HCT116 (cell line): ENCODE measurements around the gene MCF2L. TPM values are rescaled to one million over a fixed set of nuclear protein-coding genes. Genes with fewer than 3 reads are reported as not detected.

Source experiments
- ATAC-seq: fragments of 200-7000 bp; cut with Tn5 transposase; 2 replicates; pipeline ENCODE4 v1.9.1; 2020; ENCODE audit warnings: mild to moderate bottlenecking, moderate library complexity
- BruUV-seq: library from RNA; stranded (reverse); fragments of 400-500 nt; replicated peaks from 2 replicates; lab custom pipeline; 2021; lab: Mats Ljungman, UMichigan
- CTCF ChIA-PET: fragments of 300-600 bp; sonication (Branson Sonifier 250); formaldehyde crosslinking; loops from one replicate; lab custom pipeline; 2021; ENCODE audit warnings: antibody characterized with exemption; lab: Charles Lee
- POLR2A ChIA-PET: fragments of 300-600, 350-600 bp; sonication (Branson Sonifier 250); formaldehyde crosslinking; loops from one replicate; lab custom pipeline; 2021; ENCODE audit warnings: antibody characterized with exemption; lab: Charles Lee
- RAD21 ChIA-PET, 2 experiments: fragments of 300-600 bp; sonication (Branson Sonifier 250); formaldehyde crosslinking; loops; one replicate each; lab custom pipeline; 2023; ENCODE audit warnings: low total read pairs in 2 of 2; ENCODE audit not compliant: uncharacterized antibody in 2 of 2, unreplicated experiment in 2 of 2, low non-redundant PET in 1 of 2; lab: Charles Lee
- DNase-seq: peaks from one replicate; pipeline ENCODE4 v3.0.0-alpha.2; 2010; ENCODE audit warnings: low read depth, low spot score
- H2AFZ ChIP-seq: fragments of 200-600 bp; shearing (Covaris generic), sonication (generic); 2 replicates; pipeline ENCODE4 v1.6.1; 2017; ENCODE audit warnings: low read depth, mixed run types, mixed read lengths, antibody characterized with exemption, low read length; ENCODE audit not compliant: poor library complexity, severe bottlenecking
- H3K27ac ChIP-seq: 2 replicates; pipeline ENCODE4 v1.5.1; 2012; ENCODE audit warnings: low read depth, low read length
- H3K27me3 ChIP-seq: fragments of 200-600 bp; sonication (generic); 2 replicates; pipeline ENCODE4 v1.6.1; 2016; ENCODE audit warnings: mixed run types, low read length, mixed read lengths; ENCODE audit not compliant: insufficient read depth
- H3K36me3 ChIP-seq, 2 experiments: fragments of 200-500 bp in 1 of 2; fragments of 200-600 bp in 1 of 2; sonication (Bioruptor generic) in 1 of 2; sonication (generic) in 1 of 2; 2 replicates each; pipeline versions ENCODE4 v1.5.1 to v1.6.1; 2014 to 2016; ENCODE audit warnings: low read length in 2 of 2, inconsistent platforms in 1 of 2, mixed read lengths in 1 of 2, mixed run types in 1 of 2; ENCODE audit not compliant: insufficient read depth in 2 of 2, control insufficient read depth in 1 of 2
- H3K4me1 ChIP-seq, 2 experiments: fragments of 200-600 bp in 1 of 2; sonication (generic) in 1 of 2; 2 replicates each; pipeline versions ENCODE4 v1.5.1 to v1.6.1; 2012 to 2017; ENCODE audit warnings: low read length in 2 of 2, inconsistent platforms in 1 of 2, mild to moderate bottlenecking in 1 of 2, mixed read lengths in 1 of 2, mixed run types in 1 of 2, moderate library complexity in 1 of 2; ENCODE audit not compliant: insufficient read depth in 2 of 2, control insufficient read depth in 1 of 2
- H3K4me2 ChIP-seq: fragments of 200-600 bp; sonication (generic); 2 replicates; pipeline ENCODE4 v1.6.1; 2017; ENCODE audit warnings: mixed run types, low read length, mixed read lengths
- H3K4me3 ChIP-seq, 2 experiments: fragments of 200-600 bp in 1 of 2; sonication (generic) in 1 of 2; replicated peaks in 1 of 2; 2 replicates each; pipeline ENCODE4 v1.5.1; 2011 to 2016; ENCODE audit warnings: low read length in 2 of 2, control low read depth in 1 of 2, low read depth in 1 of 2, mild to moderate bottlenecking in 1 of 2, mixed read lengths in 1 of 2, mixed run types in 1 of 2
- H3K79me2 ChIP-seq: fragments of 200-600 bp; sonication (generic); 2 replicates; pipeline ENCODE4 v1.6.1; 2017; ENCODE audit warnings: mild to moderate bottlenecking, mixed run types, low read length, moderate library complexity, mixed read lengths; ENCODE audit not compliant: insufficient read depth
- H3K9ac ChIP-seq: fragments of 200-600 bp; sonication (generic); 2 replicates; pipeline ENCODE4 v1.6.1; 2016; ENCODE audit warnings: low read length, mixed read lengths
- H3K9me2 ChIP-seq: fragments of 200-600 bp; sonication (generic), shearing (Covaris generic); 2 replicates; pipeline ENCODE4 v1.6.1; 2017; ENCODE audit warnings: mixed run types, mild to moderate bottlenecking, moderate library complexity; ENCODE audit not compliant: insufficient read depth
- H3K9me3 ChIP-seq, 2 experiments: fragments of 200-500 bp in 1 of 2; fragments of 200-600 bp in 1 of 2; sonication (Bioruptor generic) in 1 of 2; sonication (generic) in 1 of 2; 2 replicates each; pipeline ENCODE4 v1.6.1; 2014 to 2017; ENCODE audit warnings: low read length in 2 of 2, mixed read lengths in 2 of 2, inconsistent platforms in 1 of 2, low read depth in 1 of 2, mild to moderate bottlenecking in 1 of 2, mixed run types in 1 of 2, moderate library complexity in 1 of 2; ENCODE audit not compliant: control insufficient read depth in 1 of 2, insufficient read depth in 1 of 2
- H4K20me1 ChIP-seq: fragments of 200-600 bp; sonication (generic), shearing (Covaris generic); 2 replicates; pipeline ENCODE4 v1.6.1; 2017; ENCODE audit warnings: mixed run types, mild to moderate bottlenecking, moderate library complexity; ENCODE audit not compliant: insufficient read depth
- ELF1 ChIP-seq: IDR thresholded peaks from 2 replicates; pipeline ENCODE4 v1.6.1; 2012; ENCODE audit warnings: low read depth, borderline replicate concordance
- SRF ChIP-seq: IDR thresholded peaks from 2 replicates; pipeline ENCODE4 v1.6.1; 2012; ENCODE audit warnings: low read depth
- TCF7L2 ChIP-seq: IDR thresholded peaks from 2 replicates; pipeline ENCODE4 v1.7.0; 2011; ENCODE audit warnings: borderline replicate concordance, inconsistent platforms; ENCODE audit not compliant: insufficient read depth, insufficient read length; ENCODE audit errors: extremely low read depth
- intact Hi-C: fragments of 100-400 bp; cut with micrococcal nuclease; formaldehyde crosslinking; loops from 2 replicates; pipeline ENCODE4 v1.10.0; 2022
- total RNA-seq: library from RNA; stranded (reverse); gene quantifications from one replicate; pipeline ENCODE4 v1.2.1, GENCODE V29; 2021; ENCODE audit not compliant: unreplicated experiment
- TF ChIP-seq, protein P1 (sequence below): IDR thresholded peaks from 2 replicates; pipeline ENCODE4 v1.6.1; 2012

MCF2L gene
- total RNA-seq, 1 experiment from 2014 or later, result 19.3 TPM

DNA sequence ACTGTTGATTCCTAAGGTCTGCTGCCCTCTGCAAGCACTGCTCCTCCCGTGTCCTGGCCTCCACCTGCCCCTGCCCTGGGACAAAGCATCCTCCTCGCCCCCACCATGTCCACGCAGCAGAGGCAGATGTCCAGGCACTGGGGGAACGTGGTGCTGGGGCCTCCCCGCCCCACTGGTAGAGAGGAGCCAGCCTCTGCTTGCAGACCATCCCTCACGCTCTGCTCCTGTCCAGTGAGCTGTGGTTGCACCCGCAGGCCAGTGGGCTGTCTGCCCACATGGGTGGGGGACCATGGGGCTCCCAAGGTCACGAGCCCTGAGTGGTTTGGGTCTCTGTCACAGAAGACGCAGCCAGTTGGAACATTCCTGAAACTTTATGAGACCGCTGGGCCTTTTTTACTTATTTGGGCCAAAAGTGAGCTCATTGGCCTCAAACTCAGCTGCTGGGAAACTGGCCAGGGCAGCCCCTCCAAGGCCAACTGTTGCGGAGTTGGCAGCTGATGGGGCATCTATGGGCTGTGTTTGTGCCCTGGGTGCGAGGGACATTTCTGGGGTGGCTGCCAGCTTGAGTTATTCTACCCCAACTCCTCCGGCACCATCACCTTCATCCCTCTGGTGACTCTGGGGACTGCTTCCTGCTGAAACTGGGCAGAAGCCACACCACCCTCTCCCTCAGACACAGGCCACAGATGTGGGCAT lies 71.7 kb downstream of the MCF2L start:
- Histone ChIP-seq H3K9ac (no peak overlapping the region), H3K9me3 (no peaks in the 10 kb centered on the region), H3K4me2 (no peak overlapping the region), H3K4me3 (no peak overlapping the region), H4K20me1 (no peaks in the 10 kb centered on the region), H3K4me1 (no peaks in the 10 kb centered on the region), H3K36me3 (no peaks in the 10 kb centered on the region), H3K27ac (no peak overlapping the region), H3K9me2 (no peaks in the 10 kb centered on the region), H3K79me2 (no peaks in the 10 kb centered on the region), H3K27me3 (no peaks in the 10 kb centered on the region), H2AFZ (no peak overlapping the region)
- BruUV-seq, result no TSS peak
- ATAC-seq, result no peak
- TF ChIP-seq ELF1 (no peak), SRF (no peak), TCF7L2 (no peak)
- no peak for DNase-seq
- CTCF ChIA-PET, result no interaction called here
- POLR2A ChIA-PET, result no interaction called here
- RAD21 ChIA-PET, result no interaction called here
- intact Hi-C loops, result no loop called here

- no peak overlapping the region for H2AFZ ChIP-seq
- BruUV-seq, result no TSS peak
- no peaks in the 10 kb centered on the region for H3K36me3 ChIP-seq
- no peak overlapping the region for H3K4me2 ChIP-seq
- ChIA-PET POLR2A (no interaction called here), RAD21 (no interaction called here), CTCF (no interaction called here)
- no peaks in the 10 kb centered on the region for H3K9me3 ChIP-seq
- no peaks in the 10 kb centered on the region for H3K4me1 ChIP-seq
- no peak for ATAC-seq
- no peaks in the 10 kb centered on the region for H3K9me2 ChIP-seq
- TF ChIP-seq, protein P1, sequence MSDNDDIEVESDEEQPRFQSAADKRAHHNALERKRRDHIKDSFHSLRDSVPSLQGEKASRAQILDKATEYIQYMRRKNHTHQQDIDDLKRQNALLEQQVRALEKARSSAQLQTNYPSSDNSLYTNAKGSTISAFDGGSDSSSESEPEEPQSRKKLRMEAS, result no peak
- H3K9ac ChIP-seq, result no peak overlapping the region
- H3K27me3 ChIP-seq, result no peaks in the 10 kb centered on the region
- DNase-seq, result no peak
- no peaks in the 10 kb centered on the region for H3K79me2 ChIP-seq
- intact Hi-C loops, result no loop called here
- no peak overlapping the region for H3K4me3 ChIP-seq
- no peaks in the 10 kb centered on the region for H4K20me1 ChIP-seq
- no peak overlapping the region for H3K27ac ChIP-seq
Observed at GRCh38 chr13:113041293-113041690, 72.3 kb downstream of the MCF2L start.
